Kidney (tissue), 14 donors: ENCODE measurements around the gene CRTAC1. TPM values are rescaled to one million over a fixed set of nuclear protein-coding genes. Genes with fewer than 3 reads are reported as not detected.

ENCODE experiments used
- DNase-seq, 5 donors: peaks; one replicate each; pipeline ENCODE4 v3.0.0-alpha.2; 2013 to 2020
- FAIRE-seq: peaks from 2 replicates; lab custom pipeline; 2012; peaks lifted over from hg19 to GRCh38; lab: Jason Lieb, UNC
- H3K27ac ChIP-seq, 2 donors: one replicate each; pipeline ENCODE4 v1.7.0; 2013; ENCODE audit warnings: low read depth in 2 of 2, low read length in 2 of 2, inconsistent platforms in 1 of 2
- H3K27me3 ChIP-seq: one replicate; pipeline ENCODE4 v1.7.1; 2013; ENCODE audit warnings: low read length, inconsistent platforms; ENCODE audit not compliant: control insufficient read depth, insufficient read depth
- H3K36me3 ChIP-seq, 3 donors: one replicate each; pipeline versions ENCODE4 v1.7.0 to v1.7.1; 2013; ENCODE audit warnings: low read length in 3 of 3, control low read depth in 1 of 3, inconsistent platforms in 1 of 3; ENCODE audit not compliant: insufficient read depth in 3 of 3, control insufficient read depth in 2 of 3
- H3K4me1 ChIP-seq, 3 donors: one replicate each; pipeline versions ENCODE4 v1.7.0 to v1.7.1; 2013; ENCODE audit warnings: low read length in 3 of 3, inconsistent platforms in 1 of 3, low read depth in 1 of 3; ENCODE audit not compliant: control insufficient read depth in 2 of 3, insufficient read depth in 2 of 3
- H3K4me3 ChIP-seq, 3 donors: one replicate each; pipeline versions ENCODE4 v1.7.0 to v1.8.1; 2013; ENCODE audit warnings: low read length in 3 of 3, control low read depth in 1 of 3, inconsistent platforms in 1 of 3
- H3K9ac ChIP-seq, 3 donors: one replicate each; pipeline versions ENCODE4 v1.7.0 to v1.7.1; 2013; ENCODE audit warnings: low read length in 3 of 3, control low read depth in 1 of 3, inconsistent platforms in 1 of 3
- H3K9me3 ChIP-seq, 3 donors: one replicate each; pipeline versions ENCODE4 v1.7.0 to v1.7.1; 2013; ENCODE audit warnings: low read length in 3 of 3, control low read depth in 1 of 3, inconsistent platforms in 1 of 3; ENCODE audit not compliant: control insufficient read depth in 2 of 3, insufficient read depth in 1 of 3
- intact Hi-C: fragments of 100-400 bp; cut with DNase I; formaldehyde crosslinking; loops from one replicate; pipeline ENCODE4 v1.11.1; 2022
- polyA plus RNA-seq: library from polyadenylated mRNA; stranded (reverse); fragments of 350-450 nt; fragmentation: Illumina TruSeq; extraction: RNeasy Lipid Tissue Mini Kit (QIAGEN cat#74804); gene quantifications from one replicate; pipeline ENCODE4 v1.2.3, GENCODE V29; 2014; ENCODE audit warnings: low read depth, low replicate concordance; ENCODE audit not compliant: insufficient read depth
- total RNA-seq: library from RNA; stranded (reverse); fragmentation: NEBNext Ultra II Directional; extraction: Animal tissue kit (Norgen Biotek cat#: 25700); gene quantifications from one replicate; pipeline ENCODE4 v1.2.1, GENCODE V29; 2021
- TF ChIP-seq, protein P1 (sequence below): IDR thresholded peaks from 3 replicates; pipeline ENCODE4 v1.5.1; 2012; ENCODE audit warnings: mild to moderate bottlenecking, moderate library complexity, borderline replicate concordance; ENCODE audit not compliant: insufficient read depth; ENCODE audit errors: extremely low read depth
- donor health status: control.
- donor health status: control.
- donor health status: control.
- donor health status: control.
- donor health status: control.
- donor health status: DM: yes; HTN: yes; CAD: no.
- donor health status: Normal renal cell carcinoma (clear cell type).

CRTAC1 gene
- total and polyA plus RNA-seq, 2 donors from 2014 or later, result 6.1 to 7.2 TPM

DNA sequence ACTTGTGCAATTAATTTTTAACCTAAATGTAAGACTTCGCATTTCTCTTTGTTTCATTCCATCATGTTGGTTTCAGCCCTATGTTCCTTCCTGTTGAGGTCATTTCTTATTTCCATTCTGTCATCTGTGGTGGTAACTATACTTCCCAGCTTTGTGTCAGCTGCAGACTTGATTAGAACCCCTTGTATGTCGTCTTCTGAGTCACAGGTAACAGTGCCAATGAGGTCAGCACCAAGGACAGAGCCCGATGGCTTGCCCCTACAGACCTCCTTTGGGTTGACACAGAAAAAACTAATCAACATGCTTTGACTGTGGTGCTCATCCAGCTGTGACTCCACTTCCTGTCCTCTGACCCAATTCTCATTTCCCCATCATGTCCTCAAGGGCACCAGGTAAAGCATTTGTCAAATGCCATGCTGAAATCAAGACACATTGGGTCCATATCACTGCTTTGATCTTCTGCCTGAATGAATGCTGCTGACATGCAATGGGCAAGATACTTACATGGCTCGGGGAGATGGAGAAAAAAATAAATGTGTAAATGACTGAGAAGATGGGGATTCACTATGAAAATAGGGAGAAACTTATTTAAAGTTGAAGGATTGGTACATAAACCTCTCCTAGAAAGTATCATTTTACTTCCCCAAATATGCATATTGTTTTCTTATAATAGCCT lies 25.6 kb upstream of the CRTAC1 start:
- TF ChIP-seq, protein P1, sequence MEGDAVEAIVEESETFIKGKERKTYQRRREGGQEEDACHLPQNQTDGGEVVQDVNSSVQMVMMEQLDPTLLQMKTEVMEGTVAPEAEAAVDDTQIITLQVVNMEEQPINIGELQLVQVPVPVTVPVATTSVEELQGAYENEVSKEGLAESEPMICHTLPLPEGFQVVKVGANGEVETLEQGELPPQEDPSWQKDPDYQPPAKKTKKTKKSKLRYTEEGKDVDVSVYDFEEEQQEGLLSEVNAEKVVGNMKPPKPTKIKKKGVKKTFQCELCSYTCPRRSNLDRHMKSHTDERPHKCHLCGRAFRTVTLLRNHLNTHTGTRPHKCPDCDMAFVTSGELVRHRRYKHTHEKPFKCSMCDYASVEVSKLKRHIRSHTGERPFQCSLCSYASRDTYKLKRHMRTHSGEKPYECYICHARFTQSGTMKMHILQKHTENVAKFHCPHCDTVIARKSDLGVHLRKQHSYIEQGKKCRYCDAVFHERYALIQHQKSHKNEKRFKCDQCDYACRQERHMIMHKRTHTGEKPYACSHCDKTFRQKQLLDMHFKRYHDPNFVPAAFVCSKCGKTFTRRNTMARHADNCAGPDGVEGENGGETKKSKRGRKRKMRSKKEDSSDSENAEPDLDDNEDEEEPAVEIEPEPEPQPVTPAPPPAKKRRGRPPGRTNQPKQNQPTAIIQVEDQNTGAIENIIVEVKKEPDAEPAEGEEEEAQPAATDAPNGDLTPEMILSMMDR, result no peak
- no peaks in the 10 kb centered on the region for H3K4me1 ChIP-seq
- DNase-seq, result peak in 3 of 5 donors; percentile 61 to 73 (median 62)
- FAIRE-seq, result no peak
- H3K9ac ChIP-seq, result no peak overlapping the region
- no peak overlapping the region for H3K27ac ChIP-seq
- H3K4me3 ChIP-seq, result no peak overlapping the region
- H3K36me3 ChIP-seq, result no peaks in the 10 kb centered on the region
- intact Hi-C loops, result no loop called here
- no peaks in the 10 kb centered on the region for H3K9me3 ChIP-seq
- no peaks in the 10 kb centered on the region for H3K27me3 ChIP-seq

DNA sequence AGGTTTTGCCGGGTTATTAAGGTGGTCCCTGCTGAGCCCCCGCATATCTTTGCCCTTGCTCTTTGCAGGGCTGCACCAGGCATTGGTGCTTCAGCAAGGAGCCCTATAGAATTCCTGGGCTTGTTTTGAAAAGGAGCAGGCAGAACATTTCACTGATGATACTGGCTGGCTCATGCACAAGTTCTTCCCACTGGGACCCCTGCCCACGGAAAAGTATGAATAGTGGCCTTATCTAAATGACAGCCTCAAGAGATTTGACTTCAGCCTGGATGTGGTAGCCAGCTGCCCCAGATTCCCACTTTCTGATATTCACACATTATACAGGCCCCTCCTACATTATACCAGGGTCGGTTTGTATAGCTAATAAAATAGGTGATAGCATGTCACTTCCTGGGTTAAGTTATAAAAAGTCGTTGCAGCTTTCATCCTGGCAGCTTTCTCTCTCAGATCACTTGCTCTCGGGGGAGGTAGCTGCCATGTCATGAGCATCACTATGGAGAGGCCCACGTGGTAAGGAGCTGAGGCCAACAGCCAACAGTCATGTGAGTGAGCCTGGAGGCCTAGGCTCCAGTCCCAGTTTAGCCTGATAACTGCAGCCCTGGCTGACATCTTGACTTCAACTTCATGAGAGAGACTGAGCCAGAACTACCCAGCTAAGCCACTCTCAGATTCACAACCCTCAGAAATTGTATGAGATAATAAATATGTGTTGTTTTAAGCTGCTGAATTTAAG lies 16.8 kb upstream of the CRTAC1 start:
- intact Hi-C loops, result no loop called here
- H3K4me1 ChIP-seq, result no peaks in the 10 kb centered on the region
- TF ChIP-seq, protein P1, result no peak
- no peaks in the 10 kb centered on the region for H3K36me3 ChIP-seq
- no peak overlapping the region for H3K9ac ChIP-seq
- H3K27ac ChIP-seq, result no peak overlapping the region
- FAIRE-seq, result no peak
- H3K27me3 ChIP-seq, result no peaks in the 10 kb centered on the region
- no peak for DNase-seq
- no peak overlapping the region for H3K4me3 ChIP-seq
- no peaks in the 10 kb centered on the region for H3K9me3 ChIP-seq

DNA sequence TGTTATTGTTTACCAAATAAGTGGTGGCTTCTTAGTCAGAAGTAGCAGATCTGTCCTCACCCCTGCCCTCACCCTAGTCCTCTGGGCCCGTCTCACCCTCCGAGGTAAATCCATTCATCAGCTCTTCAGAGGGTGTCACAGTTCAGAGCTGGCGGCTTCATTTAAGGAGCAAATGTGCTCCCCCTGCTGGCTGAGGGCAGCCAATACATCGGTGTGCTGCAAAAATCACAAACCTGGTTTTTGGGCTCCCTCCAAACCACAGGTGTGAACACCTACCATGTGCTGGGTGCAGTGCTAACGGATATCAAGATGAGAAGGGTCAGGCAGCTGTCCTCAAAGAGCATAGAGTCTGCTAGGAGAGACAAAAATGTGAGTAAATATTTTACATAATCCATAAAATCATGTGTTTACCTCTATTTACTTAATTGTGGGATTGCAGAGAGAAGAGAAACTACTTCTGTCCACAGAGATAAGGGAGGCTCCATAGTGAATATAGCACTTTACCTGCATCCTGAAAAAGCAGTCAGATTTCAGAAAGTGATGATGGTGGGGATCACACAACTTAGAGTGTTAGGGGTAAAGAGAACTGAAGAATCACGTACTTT lies 15.5 kb upstream of the CRTAC1 start:
- FAIRE-seq, result no peak
- intact Hi-C loops, result no loop called here

More for the DNA sequence above, 15.5 kb upstream of the CRTAC1 start:
- Histone ChIP-seq H3K4me3 (no peak overlapping the region), H3K27ac (no peak overlapping the region), H3K9me3 (no peaks in the 10 kb centered on the region), H3K27me3 (no peaks in the 10 kb centered on the region), H3K4me1 (no peaks in the 10 kb centered on the region), H3K9ac (no peak overlapping the region), H3K36me3 (no peaks in the 10 kb centered on the region)
- peak in 4 of 5 donors; percentile 52 to 77 (median 55) for DNase-seq
- TF ChIP-seq, protein P1, result peak; percentile 76
